Panc1 (cell line): ENCODE measurements around the gene TGM5. TPM values are rescaled to one million over a fixed set of nuclear protein-coding genes. Genes with fewer than 3 reads are reported as not detected.

Experiments
- ATAC-seq: fragments of 200-7000 bp; cut with Tn5 transposase; 2 replicates; pipeline ENCODE4 v1.9.1; 2020; ENCODE audit warnings: mild to moderate bottlenecking, moderate library complexity
- BruUV-seq: library from RNA; stranded (reverse); fragments of 400-500 nt; replicated peaks from 2 replicates; lab custom pipeline; 2021; lab: Mats Ljungman, UMichigan
- CTCF ChIA-PET: fragments of 300-600 bp; sonication (Branson Sonifier 250); formaldehyde crosslinking; loops from one replicate; lab custom pipeline; 2022; ENCODE audit warnings: antibody characterized with exemption; lab: Charles Lee
- POLR2A ChIA-PET: fragments of 300-600 bp; sonication (Branson Sonifier 250); formaldehyde crosslinking; loops from one replicate; lab custom pipeline; 2022; ENCODE audit warnings: antibody characterized with exemption; lab: Charles Lee
- DNase-seq: peaks from one replicate; pipeline ENCODE4 v3.0.0-alpha.2; 2010; ENCODE audit warnings: low read depth, low spot score
- H3K27ac ChIP-seq: 2 replicates; pipeline ENCODE4 v1.5.1; 2011; ENCODE audit warnings: mild to moderate bottlenecking, low read length, inconsistent platforms
- H3K27me3 ChIP-seq: fragments of 200-500 bp; sonication (Bioruptor generic); 2 replicates; pipeline ENCODE4 v1.6.0; 2014; ENCODE audit warnings: low read length, inconsistent platforms; ENCODE audit not compliant: control insufficient read depth, insufficient read depth
- H3K36me3 ChIP-seq: fragments of 200-500 bp; sonication (Bioruptor generic); 2 replicates; pipeline ENCODE4 v1.5.1; 2014; ENCODE audit warnings: inconsistent platforms, mild to moderate bottlenecking, low read length, moderate library complexity; ENCODE audit not compliant: control insufficient read depth, insufficient read depth
- H3K4me1 ChIP-seq: 2 replicates; pipeline ENCODE4 v1.5.1; 2011; ENCODE audit warnings: inconsistent platforms, mild to moderate bottlenecking, low read length, moderate library complexity; ENCODE audit not compliant: control insufficient read depth, insufficient read depth
- H3K4me3 ChIP-seq, 2 experiments: 2 replicates each; pipeline ENCODE4 v1.5.1; 2011 to 2012; ENCODE audit warnings: low read depth in 2 of 2, low read length in 2 of 2, mild to moderate bottlenecking in 2 of 2, inconsistent platforms in 1 of 2, moderate library complexity in 1 of 2
- H3K9me3 ChIP-seq: fragments of 200-500 bp; sonication (Bioruptor generic); 2 replicates; pipeline ENCODE4 v1.5.1; 2014; ENCODE audit warnings: low read depth, mild to moderate bottlenecking, inconsistent platforms, low read length, moderate library complexity; ENCODE audit not compliant: control insufficient read depth, insufficient read depth
- CTCF ChIP-seq: fragments of 450-650 bp; IDR thresholded peaks from 2 replicates; pipeline ENCODE4 v1.5.1; 2017; ENCODE audit warnings: mild to moderate bottlenecking
- POLR2AphosphoS5 ChIP-seq: IDR thresholded peaks from 2 replicates; pipeline ENCODE4 v1.6.1; 2012; ENCODE audit warnings: mild to moderate bottlenecking, low read depth, low read length, moderate library complexity
- REST ChIP-seq, 2 experiments: IDR thresholded peaks; 2 replicates each; pipeline ENCODE4 v1.6.1; 2011 to 2012; ENCODE audit warnings: low read depth in 2 of 2, control low read depth in 1 of 2, low read length in 1 of 2, mild to moderate bottlenecking in 1 of 2, moderate library complexity in 1 of 2; ENCODE audit not compliant: insufficient read depth in 1 of 2
- SIN3A ChIP-seq: IDR thresholded peaks from 2 replicates; pipeline ENCODE4 v1.6.1; 2012; ENCODE audit warnings: low read depth, mild to moderate bottlenecking, low read length, moderate library complexity, borderline replicate concordance; ENCODE audit not compliant: insufficient read depth
- TCF7L2 ChIP-seq: IDR thresholded peaks from 2 replicates; pipeline ENCODE4 v1.6.1; 2011; ENCODE audit warnings: mild to moderate bottlenecking, low read depth, low read length, inconsistent platforms
- in situ Hi-C: cut with HindIII; loops from 2 replicates; pipeline ENCODE4 v1.10.0; 2016; ENCODE audit warnings: low sequenced_read_pairs, low pct_unique_long_range_greater_than_20kb
- intact Hi-C: fragments of 100-400 bp; cut with micrococcal nuclease; formaldehyde crosslinking; loops from one replicate; pipeline ENCODE4 v1.10.0; 2022; ENCODE audit not compliant: unreplicated experiment
- total RNA-seq: library from RNA; stranded (reverse); gene quantifications from one replicate; pipeline ENCODE4 v1.2.1, GENCODE V29; 2021; ENCODE audit not compliant: unreplicated experiment

The TGM5 gene
- total RNA-seq, 1 experiment from 2014 or later: not detected

GRCh38 chr15:43278869-43279268 is 12.1 kb upstream of the TGM5 start:
- BruUV-seq: no TSS peak
- Histone ChIP-seq H3K4me1 (no peaks in the 10 kb centered on the region), H3K27ac (no peak overlapping the region), H3K27me3 (no peaks in the 10 kb centered on the region), H3K9me3 (no peaks in the 10 kb centered on the region), H3K4me3 (no peak overlapping the region), H3K36me3 (no peaks in the 10 kb centered on the region)
- DNase-seq (no peak), ATAC-seq (no peak)
- CTCF ChIA-PET: no interaction called here
- in situ Hi-C loops (no loop called here), intact Hi-C loops (no loop called here)
- TF ChIP-seq CTCF (no peak), SIN3A (no peak), TCF7L2 (no peak), REST (IDR thresholded peaks at IDR 0.05; ENCODE audit: insufficient read depth in 1 of 2, low read depth in 2 of 2, low read length in 1 of 2) (no peak), POLR2AphosphoS5 (no peak)
- POLR2A ChIA-PET: no interaction called here

GRCh38 chr15:43277901-43278300 is 11.2 kb upstream of the TGM5 start:
- Histone ChIP-seq H3K27ac (no peak overlapping the region), H3K36me3 (no peaks in the 10 kb centered on the region), H3K9me3 (no peaks in the 10 kb centered on the region), H3K27me3 (no peaks in the 10 kb centered on the region), H3K4me3 (no peak overlapping the region), H3K4me1 (no peaks in the 10 kb centered on the region)
- CTCF ChIA-PET: no interaction called here
- intact Hi-C loops (no loop called here), in situ Hi-C loops (no loop called here)
- BruUV-seq: no TSS peak
- TF ChIP-seq TCF7L2 (no peak), REST (IDR thresholded peaks at IDR 0.05; ENCODE audit: insufficient read depth in 1 of 2, low read depth in 2 of 2, low read length in 1 of 2) (no peak), CTCF (no peak), SIN3A (no peak), POLR2AphosphoS5 (no peak)
- ATAC-seq (no peak), DNase-seq (no peak)
- POLR2A ChIA-PET: no interaction called here
